HG02870 (cell line): ENCODE data around the gene PRR7.

Experiments used
- ATAC-seq: cut with Tn5 transposase; IDR thresholded peaks from one replicate; pipeline ENCODE4 v1.9.1; 2021; ENCODE audit warnings: mild to moderate bottlenecking, moderate library complexity; ENCODE audit not compliant: unreplicated experiment

PRR7 gene

DNA sequence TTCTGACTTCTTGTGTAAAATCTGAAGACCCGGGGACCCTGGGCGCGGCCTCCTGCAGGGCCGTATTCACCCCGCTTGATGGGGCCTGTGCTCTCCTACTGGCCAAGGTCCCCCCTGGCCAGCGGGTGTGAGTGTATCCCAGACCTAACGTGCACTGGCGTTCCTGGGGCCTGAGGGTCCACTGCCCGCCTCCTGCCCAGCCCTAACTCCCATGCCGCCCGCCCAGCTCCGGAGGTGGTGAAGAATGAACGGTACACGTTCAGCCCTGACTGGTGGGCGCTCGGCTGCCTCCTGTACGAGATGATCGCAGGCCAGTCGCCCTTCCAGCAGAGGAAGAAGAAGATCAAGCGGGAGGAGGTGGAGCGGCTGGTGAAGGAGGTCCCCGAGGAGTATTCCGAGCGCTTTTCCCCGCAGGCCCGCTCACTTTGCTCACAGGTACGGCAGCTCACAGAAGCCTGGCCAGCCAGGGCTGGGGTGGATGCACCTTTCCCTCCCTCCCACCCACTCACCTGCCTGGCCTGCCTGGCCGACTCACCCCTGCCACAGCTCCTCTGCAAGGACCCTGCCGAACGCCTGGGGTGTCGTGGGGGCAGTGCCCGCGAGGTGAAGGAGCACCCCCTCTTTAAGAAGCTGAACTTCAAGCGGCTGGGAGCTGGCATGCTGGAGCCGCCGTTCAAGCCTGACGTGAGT lies 10.6 kb upstream of the PRR7 start:
- no peak for ATAC-seq

DNA sequence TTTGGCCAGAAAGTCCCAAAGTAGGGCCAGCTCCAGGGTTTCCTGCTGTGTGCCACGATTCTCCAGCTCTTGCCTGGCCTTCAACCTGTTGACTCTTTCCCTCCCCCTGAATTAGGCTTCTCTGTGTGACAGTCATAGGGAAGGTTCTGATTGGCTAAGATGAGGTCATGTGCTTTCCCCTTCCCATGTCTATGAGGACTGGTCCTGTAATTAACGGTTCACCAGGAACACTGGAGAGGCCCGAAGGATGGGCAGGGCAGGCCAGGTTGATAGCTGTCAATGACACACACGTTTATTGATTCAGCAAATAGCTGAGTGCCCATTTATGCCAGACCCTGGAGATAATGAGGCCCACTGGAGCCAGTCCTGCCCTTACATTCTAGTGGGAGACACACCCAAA lies 9.0 kb upstream of the PRR7 start:
- no peak for ATAC-seq

DNA sequence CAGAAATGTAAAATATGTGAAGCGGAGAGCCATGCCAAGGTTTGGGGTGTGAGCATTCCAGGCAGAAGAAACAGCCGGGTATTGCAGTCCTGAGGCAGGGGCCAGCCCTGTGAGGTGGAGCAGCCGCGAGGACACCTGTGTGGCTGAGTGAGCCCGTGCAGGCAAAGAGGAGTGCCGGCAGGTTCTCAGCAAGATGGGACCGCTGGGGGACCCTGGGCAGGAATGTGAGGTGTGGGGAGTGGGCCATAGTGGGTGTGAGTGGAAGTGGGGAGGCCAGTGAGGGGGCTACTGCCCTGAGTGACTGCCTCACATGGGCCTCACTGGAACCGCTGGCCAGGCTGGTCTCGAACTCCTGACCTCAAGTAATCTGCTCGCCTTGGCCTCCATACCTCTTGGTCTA lies 8.1 kb upstream of the PRR7 start:
- ATAC-seq = no peak

DNA sequence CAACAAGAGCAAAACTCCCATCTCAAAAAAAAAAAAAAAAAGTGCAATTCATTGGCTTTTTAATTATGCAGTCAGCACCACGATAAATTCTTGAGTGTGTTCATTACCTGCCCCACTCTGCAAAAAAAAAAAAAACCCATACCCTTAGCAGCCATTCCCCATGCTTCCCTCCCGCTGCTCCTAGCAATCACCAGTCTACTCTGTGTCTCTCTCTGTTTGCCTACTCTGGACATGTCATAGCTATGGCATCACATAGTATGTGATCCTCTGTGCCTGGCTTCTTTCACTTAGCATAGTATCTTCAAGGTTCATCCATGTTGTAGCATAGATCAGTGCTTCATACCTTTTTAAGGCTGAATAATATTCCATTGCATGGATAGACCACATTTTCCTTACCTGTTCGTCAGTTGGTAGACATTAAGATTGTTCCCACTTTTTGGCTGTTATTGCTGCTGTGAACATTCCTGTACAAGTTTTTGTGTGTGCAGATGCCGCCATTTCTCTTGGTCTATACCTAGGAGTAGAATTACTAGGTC lies 7.0 kb upstream of the PRR7 start:
- no peak for ATAC-seq

DNA sequence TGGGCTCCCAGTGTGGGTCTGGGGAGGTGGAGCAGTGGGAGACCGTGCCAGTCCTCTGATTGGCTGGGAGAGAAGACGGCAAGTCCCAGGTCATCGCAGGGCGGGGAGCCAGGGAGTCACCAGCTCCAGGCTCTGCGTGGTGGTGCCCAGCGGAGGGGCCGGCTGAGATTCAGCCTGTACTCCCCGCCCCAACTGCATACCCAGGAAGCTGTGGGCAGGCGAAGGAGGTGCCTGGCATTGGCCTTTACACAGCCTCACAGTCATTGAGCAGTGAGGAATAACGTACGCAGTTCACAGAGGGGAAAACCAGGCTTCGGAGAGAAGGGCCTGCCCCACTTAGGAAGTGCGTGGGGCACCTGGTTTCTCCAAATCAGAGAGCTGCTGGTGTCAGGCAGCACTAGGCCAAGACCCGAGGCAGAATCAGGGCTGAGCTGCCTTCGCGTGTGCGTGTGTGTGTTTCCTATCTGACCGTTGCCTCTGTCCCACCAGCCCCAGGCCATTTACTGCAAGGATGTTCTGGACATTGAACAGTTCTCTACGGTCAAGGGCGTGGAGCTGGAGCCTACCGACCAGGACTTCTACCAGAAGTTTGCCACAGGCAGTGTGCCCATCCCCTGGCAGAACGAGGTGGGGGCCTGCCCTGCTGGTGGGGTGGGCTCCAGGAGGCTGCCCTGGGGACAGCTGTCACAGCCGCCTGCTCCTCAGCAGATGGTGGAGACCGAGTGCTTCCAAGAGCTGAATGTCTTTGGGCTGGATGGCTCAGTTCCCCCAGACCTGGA lies 6.2 kb upstream of the PRR7 start:
- no peak for ATAC-seq

DNA sequence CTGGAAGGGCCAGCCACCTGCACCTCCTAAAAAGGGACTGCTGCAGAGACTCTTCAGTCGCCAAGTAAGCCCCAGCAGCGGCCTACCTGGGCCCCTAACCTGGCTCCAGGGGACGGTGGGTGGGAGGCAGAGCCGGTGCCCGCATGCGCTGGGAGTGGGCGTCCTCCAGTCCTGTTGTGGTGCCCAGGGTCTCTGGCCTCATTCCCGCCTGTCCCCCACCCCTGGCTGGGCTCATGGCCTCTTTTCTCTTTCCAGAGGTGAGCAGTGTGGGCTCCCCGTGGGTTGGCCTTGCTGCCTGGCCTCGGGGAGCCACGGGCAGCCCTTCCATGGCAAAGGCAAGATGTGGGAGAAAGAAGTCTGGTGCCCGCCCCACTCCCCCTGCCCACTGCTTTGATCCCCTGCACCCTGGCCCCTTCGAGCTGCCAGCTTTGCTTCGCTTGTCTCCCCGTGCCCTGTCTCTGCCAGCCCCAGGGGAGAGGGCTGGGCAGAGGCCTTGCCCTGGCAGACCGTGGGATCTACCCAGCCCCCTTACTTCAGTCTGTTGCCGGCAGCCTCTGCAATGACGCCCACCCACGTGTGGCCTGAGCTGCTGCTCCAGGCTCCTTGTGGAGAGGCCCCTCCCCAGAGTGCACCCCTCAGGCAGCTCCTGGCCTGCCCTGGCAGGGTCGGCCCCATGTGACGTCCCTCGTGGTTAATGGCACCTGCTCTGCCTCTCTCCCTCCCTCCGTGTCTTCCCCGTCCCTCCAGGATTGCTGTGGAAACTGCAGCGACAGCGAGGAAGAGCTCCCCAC lies 5.4 kb upstream of the PRR7 start:
- ATAC-seq = no peak

DNA sequence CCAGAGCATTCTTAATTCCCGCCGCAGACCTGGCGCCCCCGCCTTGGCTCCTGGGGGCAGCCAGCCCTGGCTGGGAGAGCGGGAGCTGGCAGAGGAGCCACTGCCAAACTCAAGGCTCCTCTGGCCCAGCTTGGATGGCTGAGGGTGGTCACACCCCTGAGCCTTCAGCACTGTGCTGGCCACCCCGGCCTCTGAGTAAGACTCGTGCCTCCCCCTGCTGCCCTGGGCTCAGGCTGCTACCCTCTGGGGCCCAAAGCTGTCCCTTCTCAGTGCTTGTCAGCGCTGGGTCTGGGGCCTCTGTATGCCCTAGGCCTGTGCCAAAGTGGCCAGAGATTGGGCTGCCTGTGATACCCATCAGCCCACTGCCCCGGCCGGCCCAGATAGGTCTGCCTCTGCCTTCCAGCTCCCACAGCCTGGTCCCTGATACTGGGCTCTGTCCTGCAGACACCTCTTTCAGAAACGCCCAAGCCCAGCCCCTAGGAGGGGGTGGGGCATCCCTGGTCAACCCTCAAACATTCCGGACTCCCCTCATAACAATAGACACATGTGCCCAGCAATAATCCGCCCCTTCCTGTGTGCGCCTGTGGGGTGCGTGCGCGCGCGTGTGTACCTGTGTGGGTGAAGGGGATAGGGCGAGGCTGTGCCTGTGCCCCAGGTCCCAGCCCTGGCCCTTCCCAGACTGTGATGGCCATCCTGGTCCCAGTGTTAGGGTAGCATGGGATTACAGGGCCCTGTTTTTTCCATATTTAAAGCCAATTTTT lies 4.4 kb upstream of the PRR7 start:
- no peak for ATAC-seq

DNA sequence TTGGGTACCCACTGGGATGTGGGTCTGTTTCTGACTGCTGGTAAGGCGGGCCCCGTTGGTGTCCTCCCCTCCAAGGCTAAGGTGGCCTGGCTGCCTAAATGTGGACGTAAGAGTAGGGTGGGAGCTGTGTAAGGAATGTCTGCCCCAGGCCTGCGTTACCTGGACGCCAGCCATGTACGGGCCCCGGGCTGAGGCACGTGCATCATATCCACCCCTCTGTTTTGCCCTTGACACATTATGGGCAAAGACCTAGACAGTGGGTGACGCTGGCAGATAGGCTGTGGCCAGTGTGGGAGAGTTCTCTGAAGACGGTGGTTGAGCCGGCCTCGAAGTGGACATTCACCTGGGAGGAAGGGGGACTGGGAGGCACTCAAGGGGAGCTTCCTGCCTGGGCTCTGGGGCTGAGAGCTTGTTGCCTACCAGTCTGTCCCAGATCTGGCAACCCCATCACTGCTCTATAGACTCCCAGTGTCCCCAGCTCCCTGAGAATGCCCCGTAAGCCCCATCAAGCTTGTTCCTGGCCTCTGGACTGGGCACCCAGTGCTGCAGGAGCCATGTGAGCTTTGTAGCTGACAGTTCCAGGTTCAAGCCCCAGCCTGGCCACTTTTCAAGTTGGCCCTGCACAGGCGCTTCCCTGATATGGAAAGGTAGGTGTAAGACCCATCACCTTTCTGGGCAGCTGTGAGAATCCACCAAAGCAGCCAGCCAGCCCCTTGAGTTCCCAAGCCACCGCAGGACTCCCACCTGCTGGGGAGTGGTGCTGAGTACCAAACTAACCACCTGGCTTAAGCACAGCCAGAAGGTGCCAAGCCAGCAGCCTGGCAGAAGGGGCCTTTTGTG lies 3.2 kb upstream of the PRR7 start:
- no peak for ATAC-seq

DNA sequence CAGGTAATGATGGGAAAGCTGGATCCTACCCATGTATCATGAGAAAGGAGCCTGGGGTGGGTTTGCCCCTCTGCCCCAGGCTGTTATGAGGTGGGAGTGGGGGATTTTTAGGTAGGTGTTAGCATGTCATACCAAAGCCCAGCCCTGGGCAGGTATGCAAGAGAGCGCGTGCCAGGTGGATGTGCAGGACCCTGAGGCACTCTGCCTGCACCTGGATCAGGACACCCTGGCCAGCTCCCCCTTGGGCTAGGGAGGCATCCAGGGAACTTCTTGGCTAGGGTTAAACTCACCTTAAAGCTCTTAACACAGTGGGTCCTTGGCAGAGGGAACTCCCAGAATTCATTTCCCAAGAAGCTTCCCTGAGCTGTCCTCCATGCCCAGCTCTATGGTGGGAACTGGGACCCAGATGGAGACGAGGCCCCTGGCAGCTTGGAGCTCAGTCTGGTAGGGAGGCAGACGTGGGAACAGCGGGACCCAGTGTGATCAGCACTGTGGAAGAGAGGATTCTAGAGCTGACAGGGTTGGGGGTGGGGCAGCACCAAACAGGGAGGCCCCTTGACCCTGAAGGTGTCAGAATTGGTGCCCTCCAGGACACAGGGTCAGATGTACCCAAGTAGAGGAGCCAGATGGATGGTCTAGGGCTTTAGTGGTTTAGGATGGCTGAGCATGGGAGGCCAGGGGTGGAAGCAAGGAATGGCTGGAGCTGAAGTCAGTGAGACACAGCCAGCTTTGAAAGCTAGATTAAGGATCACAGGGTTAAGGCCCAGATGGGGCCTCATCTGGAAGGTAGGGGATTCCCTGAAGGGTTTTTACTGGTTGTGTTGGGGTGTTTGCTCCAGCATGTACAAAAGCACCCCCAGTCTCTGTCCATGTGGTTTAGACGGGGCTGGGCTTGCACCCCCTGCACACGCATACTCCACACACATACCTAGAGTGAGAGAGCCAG lies 2.2 kb upstream of the PRR7 start:
- ATAC-seq = no peak

DNA sequence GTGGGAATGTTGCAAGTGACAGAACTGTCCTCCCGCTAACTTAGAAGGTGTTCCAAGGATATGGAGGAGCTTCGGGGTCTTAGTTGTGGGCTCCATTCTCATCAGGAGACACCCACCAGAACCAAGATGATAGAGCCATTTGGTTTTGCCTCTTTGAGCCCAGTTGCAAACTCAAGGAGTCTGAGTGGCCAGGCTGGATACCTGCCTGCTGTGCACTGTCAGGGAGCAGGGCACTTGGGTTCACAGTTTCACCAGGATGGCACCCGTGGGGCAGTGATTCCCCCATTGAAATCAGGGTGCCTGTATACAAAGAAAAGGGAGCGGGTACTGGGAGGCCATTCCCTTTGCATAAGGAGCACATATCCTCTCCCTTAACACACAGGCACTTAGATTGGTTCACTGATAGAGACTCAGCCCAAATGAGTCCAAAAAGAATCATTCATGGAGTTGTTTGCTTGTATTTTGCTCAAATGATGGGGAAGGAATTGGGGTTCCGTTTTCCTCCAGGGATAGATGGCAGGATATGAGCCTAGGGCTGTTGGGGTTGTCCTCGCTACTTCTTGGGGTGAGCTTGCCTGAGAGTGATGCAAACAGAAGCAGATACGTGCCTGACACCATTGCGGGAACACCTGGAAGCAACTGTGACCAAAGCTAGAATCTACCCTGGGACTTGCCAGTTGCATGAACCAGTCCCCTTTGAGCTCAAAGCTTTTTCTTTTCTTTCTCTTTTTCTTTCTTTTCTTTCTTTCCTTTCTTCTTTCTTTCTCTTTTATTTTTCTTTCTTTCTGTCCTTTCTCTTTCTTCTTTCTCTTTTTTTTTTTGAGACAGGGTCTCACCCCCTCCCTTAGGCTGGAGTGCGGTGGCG lies 1.3 kb upstream of the PRR7 start:
- ATAC-seq = no peak

DNA sequence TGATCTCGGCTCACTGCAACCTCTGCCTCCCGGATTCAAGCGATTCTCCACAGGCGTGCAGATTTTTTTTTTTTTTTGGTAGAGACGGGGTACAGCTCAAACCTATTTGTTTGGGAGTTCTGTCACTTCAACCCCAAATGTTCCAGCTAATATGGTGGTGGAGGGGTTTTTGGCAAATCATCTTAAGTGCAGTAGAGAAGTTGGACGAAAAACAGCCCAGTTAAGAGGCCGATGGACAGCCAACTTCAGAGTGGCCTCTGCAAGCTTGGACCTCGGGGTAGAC lies 756 bp upstream of the PRR7 start:
- ATAC-seq = no peak

DNA sequence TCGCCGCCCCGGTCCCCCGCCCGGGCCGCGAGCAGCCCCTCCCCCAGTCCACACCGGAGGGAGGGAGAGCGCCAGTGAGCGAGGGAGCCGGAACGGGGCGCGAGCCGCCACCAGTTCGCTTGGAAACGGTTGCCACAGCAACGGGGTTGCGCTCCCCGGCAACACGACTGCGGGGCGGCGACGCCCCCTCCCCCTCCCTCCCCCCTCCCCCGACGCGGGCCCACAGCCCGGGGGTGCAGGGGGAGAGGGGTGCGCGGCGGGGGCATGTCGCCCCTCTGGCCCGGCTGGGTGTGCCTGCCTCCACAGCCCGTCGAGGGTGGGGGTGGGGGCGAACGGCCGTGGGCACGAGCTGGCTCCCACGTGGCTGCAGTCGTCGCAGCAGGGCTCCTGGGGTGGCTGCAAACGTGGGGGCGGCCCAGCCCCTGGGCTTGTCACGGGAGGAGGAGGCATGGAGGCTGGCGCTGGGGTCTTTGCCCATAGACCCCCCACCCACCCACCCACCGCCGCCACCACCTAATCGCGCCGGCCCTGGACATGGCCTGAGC lies 524 bp downstream of the PRR7 start:
- peak; percentile 31 for ATAC-seq

DNA sequence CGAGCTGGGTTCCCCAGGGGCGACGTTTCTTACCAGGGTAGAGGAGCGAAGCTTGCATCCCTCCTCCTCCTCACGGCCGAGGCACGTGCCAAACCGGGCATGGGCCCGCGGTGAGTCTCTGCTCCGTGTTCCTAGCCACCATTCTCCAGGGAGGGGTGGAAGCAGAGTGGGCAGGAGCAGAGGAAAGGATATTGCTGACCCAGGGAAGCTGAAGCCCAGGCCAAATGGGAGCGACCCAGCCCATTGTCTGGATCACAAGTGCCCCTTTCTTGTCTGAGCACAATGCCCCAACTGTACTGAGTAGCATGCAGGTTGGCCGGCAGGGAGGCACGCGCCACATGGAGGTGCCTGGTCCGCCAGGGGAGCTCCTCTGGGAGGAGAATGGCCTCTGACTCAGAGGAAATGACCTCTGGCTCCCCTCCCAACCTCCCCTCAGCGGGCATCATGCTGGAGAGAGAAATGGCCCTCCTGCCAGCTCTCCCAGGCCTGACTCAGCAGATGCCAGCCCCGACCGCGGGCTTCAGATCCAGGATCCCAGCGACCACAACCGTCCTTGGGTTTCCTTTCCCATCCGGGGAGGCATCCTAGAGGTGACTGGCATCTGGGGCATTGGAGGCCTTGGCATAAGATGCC lies 1.1 kb downstream of the PRR7 start:
- ATAC-seq = no peak

DNA sequence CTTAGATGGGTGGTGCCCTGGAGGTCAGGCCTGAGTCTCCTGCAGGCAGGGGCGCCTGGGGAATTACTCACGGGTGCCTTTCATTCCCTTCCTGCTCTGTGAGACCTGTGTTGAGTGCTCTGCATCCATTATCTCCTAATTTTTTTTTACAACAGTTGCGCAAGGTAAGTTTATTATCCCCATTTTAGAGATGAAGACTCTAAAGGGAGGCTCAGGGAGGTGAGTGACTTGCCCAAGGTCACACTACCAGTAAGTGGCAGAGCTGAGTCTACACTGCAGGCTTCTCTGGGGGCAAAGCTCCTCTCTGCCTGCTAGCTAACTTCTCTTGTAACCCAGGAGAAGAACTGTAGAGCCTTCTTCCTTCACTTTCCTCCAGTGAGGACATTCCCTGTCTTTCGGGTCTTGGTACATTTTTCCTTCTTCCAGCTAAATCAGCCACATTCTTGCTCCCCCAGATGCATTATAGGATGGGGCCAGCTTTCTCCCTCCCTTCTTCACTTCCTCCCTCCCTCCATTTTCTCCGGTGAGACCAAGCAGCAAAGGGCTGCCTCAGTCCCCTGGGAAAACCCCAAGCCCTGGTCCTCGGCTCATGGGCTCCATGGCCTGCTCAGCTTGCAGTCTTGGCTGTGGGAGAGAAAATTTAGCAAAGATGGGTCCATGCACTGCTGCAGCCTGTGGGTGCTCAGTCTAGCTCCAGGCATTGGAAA lies 1.8 kb downstream of the PRR7 start:
- no peak for ATAC-seq

DNA sequence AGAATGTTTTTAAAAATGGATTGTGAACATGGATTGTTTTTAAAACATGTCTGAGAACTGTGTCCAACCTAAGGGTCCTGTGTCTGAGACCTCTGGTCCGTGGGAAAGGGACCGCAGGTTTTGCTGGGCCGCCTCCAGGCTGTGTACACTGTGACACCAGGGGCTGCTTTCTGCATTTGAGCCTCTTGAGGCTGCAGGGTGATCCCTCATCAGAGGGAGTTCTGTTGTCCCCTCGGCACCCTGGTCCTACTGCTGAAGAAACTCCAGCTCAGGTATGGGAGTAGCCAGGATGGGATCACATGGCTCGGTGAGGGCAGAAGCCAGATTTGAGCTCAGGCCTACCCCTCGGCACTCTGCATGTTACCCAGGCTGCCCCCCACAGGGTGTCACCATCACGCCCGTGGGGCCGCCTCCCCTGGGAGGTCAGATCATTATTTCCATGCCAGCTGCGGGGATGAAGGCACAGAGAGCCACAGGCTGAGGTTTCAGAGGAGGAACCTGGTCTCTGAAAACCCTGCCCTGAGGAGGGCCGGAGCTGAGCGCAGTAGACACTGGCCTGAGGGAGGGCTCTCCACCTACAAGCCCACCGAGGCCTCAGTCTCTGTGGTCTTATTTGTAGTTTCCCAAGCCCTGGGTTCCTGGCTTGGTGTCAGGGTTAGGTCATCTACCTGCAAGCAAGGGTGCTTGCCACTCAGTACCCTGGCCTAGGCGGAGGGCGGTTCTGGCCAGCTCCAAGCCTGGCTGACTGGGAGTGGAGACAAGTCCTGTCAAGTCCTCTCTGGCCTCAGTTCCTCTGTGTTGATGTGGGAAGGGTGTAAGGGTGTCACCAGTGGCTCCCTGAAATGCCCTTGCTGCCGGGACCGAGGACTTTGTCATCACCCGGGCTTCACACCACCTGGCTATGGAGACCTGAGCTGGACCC lies 2.8 kb downstream of the PRR7 start:
- no peak for ATAC-seq
